ENCODE results near the gene GLI2. TPM values are rescaled to one million over a fixed set of nuclear protein-coding genes. Genes with fewer than 3 reads are reported as not detected.

The GLI2 gene
- total RNA-seq, result 2.2 TPM
- long read RNA-seq, result 0 reads

GRCh38 chr2:120735746-120736170, at the start of gene GLI2:
TSS of gene GLI2 (plus strand) at chr2:120735868. CDS start at chr2:120797321, 61,453 bp downstream.
- intact Hi-C loops (cut with DNase I), result loop anchor here (1.0 to 10.0 kb wide), 4 partner anchors 89 to 335 kb away; no protein-coding TSS in a partner anchor
- peak; percentile 87 for ATAC-seq
- DNase-seq (ENCODE audit: missing footprints), result peak; percentile 85

GRCh38 chr2:120685974-120686297, 49.7 kb upstream of the GLI2 start:
- DNase-seq (ENCODE audit: missing footprints) (no peak), ATAC-seq (no peak)
- intact Hi-C loops (cut with DNase I), result loop anchor here (10.0 kb wide), 1 partner anchor 581 kb away; no protein-coding TSS in a partner anchor

- intact Hi-C loops (cut with DNase I), result loop anchor here (10.0 kb wide), 1 partner anchor 582 kb away; no protein-coding TSS in a partner anchor
- no peak for DNase-seq (ENCODE audit: missing footprints)
- no peak for ATAC-seq
These were observed 49.0 kb upstream of the GLI2 start for GRCh38 chr2:120686511-120687168.

- no peak for ATAC-seq
- no peak for DNase-seq (ENCODE audit: missing footprints)
- intact Hi-C loops (cut with DNase I), result loop anchor here (10.0 kb wide), 1 partner anchor 582 kb away; no protein-coding TSS in a partner anchor
These were observed 48.5 kb upstream of the GLI2 start for GRCh38 chr2:120687210-120687609.

DNA sequence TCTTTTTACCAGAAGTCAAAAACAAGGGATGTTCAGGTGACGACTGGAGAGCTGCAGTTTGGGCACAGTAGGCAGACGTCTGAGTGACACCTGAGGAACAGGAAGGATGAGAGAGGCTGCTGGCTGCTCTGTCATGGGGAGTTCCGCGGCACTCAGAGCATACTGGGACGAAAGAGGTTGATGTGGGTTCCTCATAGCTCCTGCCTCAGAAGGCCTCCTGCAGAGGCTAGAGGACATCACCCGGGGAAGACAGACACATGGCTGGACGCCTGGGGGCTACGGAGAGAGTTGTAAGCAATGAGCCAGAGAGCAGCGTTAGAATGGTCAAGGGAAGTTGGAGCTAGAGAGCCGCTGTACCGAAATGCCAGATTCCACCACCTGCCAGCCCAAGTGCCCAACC, 45.1 kb upstream of the GLI2 start:
- ATAC-seq (no peak), DNase-seq (ENCODE audit: missing footprints) (no peak)
- intact Hi-C loops (cut with DNase I), result no loop called here

- ATAC-seq (no peak), DNase-seq (ENCODE audit: missing footprints) (no peak)
- intact Hi-C loops (cut with DNase I), result no loop called here
These were observed 44.3 kb upstream of the GLI2 start for GRCh38 chr2:120691410-120691809.

DNA sequence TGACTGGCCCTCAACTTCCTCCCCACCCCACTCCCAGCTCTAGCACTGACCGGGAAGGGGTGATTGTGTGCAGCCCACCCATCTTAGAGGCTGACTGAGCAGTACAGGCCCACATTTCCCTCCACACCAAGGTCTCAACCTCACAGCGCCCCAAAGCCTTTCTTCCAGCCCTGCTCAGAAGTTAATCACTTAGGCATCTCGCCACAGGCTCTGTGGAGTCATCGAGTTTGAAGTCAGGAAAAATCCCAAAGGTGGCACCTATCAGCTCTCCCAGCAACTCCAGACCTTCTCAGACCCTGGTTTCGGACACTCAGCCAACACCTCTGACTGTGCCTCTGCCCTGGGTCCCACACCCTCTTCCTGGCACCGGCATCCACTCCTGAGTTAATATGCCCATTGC, 43.0 kb upstream of the GLI2 start:
- intact Hi-C loops (cut with DNase I), result no loop called here

DNA sequence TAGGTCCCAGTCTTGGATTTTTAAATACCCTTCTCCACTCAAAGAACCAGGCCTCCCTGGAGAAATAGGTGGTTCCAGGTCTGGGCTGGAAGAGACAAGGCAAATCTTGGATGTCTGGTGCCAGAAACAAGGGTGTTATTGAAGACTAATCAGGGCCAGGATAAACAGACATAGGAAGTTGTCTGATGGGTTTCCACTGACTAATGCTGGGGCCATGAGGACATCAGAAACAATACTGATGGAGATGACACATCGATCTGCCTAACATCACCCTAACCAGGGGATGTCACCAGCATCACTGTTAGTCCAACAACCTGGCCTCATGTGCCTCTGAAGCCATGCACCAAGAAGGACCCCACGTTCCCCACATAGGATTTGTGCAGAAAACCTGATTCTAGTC, 42.5 kb upstream of the GLI2 start:
- ATAC-seq (no peak), DNase-seq (ENCODE audit: missing footprints) (no peak)

More for the DNA sequence above, 43.0 kb upstream of the GLI2 start:
- ATAC-seq (no peak), DNase-seq (ENCODE audit: missing footprints) (no peak)

DNA sequence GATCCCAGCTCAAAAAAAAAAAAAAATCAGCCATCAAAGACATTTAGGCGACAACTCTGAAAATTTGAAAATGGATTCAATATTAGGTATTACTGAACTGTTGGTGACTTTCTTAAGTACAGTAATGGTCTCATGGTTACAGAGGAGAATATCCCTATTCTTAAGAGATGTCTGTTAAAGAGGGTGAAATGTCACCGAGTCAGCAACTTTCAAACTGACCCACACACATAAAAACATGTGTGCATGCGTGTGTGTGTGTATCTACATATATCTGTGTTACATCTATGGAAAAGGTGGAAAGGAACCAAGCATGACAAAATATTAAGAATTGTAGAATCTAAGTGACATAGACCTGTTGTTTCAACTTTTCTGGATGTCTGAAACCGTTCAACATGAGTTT, 41.6 kb upstream of the GLI2 start:
- DNase-seq (ENCODE audit: missing footprints) (no peak), ATAC-seq (no peak)
- intact Hi-C loops (cut with DNase I), result no loop called here

More for the DNA sequence above, 42.5 kb upstream of the GLI2 start:
- intact Hi-C loops (cut with DNase I), result no loop called here

DNA sequence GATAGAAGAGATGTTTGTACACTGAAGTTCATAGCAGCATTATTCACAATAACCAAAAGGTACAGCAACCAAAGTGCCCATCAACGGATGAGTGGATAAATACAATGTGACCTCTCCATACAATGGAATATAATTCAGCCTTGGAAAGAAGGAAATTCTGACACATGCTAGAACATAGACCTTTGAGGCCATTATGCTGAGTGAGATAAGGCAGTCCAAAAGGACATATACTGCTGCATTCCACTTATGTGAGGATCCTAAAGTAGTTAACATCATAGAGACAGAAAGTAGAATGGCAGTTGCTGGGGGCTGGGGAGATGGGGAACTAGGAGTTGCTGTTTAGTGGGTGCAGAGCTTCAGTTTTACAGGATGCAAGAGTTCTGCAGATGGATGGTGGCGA, 38.2 kb upstream of the GLI2 start:
- DNase-seq (ENCODE audit: missing footprints) (no peak), ATAC-seq (no peak)
- intact Hi-C loops (cut with DNase I), result no loop called here

GRCh38 chr2:120699292-120699691, 36.4 kb upstream of the GLI2 start:
- DNase-seq (ENCODE audit: missing footprints) (no peak), ATAC-seq (no peak)
- intact Hi-C loops (cut with DNase I), result no loop called here

GRCh38 chr2:120700659-120701058, 35.0 kb upstream of the GLI2 start:
- ATAC-seq (no peak), DNase-seq (ENCODE audit: missing footprints) (no peak)

DNA sequence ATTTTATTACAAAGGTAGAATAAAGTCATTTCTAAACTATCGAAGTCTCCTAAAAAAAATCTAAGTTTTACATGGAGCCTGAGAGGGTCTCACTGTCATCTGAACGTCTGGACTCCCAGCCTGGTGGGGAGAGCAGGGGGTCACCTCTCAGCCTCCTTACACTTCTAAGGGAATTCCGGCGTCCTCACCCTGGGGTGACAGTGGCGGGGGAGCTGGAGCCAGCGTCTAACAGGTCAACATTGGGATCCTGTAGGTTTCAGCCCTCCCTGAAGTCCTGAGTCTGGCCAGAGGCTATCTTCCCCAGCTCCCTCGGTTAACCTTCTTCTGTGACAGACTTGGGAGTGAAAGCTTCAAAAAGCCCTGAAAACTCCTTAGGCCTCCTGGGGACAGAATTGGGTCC, 34.6 kb upstream of the GLI2 start:
- ATAC-seq (no peak), DNase-seq (ENCODE audit: missing footprints) (no peak)
- intact Hi-C loops (cut with DNase I), result no loop called here

More at GRCh38 chr2:120700659-120701058, 35.0 kb upstream of the GLI2 start:
- intact Hi-C loops (cut with DNase I), result no loop called here

DNA sequence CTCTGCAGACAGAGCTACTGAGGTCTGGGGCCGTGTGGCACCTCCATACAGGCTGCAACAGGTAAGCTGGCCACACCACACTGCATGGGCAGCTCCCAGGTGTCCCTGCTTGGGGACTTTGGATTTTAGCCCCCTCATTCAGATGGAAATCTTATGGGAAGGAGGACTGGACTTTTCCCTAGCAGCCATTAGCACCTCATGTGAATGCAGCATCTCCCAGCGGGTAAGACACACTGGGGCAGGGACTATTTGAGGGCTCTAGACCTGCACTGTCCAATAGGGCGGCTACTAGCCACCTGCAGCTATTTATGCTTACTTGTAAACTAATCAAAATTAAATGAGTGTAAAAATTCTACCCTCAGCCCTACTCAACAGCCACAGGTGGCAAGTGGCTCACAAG, 34.2 kb upstream of the GLI2 start:
- DNase-seq (ENCODE audit: missing footprints) (no peak), ATAC-seq (no peak)
- intact Hi-C loops (cut with DNase I), result no loop called here

GRCh38 chr2:120702061-120702460, 33.6 kb upstream of the GLI2 start:
- intact Hi-C loops (cut with DNase I), result no loop called here
- no peak for DNase-seq (ENCODE audit: missing footprints)
- ATAC-seq, result peak; percentile 35

DNA sequence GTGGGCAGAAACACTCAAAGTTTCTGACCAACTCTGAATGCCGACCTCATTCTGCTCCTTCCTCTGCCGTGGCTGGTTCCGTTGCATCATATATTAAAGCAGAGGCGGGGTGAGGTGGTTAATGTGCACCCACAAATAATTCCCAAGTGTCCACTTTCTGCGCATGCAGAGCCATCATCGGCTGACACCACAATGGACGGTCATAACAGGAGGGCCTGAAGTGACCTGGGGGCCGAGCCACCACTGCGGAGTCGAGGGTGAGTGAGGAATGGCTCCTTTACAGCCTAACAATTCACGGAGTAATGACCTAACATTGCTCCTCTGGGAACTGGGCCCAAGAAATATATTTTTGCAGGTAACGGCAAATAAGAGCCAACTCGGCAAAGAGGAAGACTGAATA, 32.9 kb upstream of the GLI2 start:
- no peak for DNase-seq (ENCODE audit: missing footprints)
- intact Hi-C loops (cut with DNase I), result no loop called here

GRCh38 chr2:120703330-120703994, 32.2 kb upstream of the GLI2 start:
- ATAC-seq, result no peak
- intact Hi-C loops (cut with DNase I), result no loop called here
- DNase-seq (ENCODE audit: missing footprints), result no peak

More for the DNA sequence above, 32.9 kb upstream of the GLI2 start:
- no peak for ATAC-seq

DNA sequence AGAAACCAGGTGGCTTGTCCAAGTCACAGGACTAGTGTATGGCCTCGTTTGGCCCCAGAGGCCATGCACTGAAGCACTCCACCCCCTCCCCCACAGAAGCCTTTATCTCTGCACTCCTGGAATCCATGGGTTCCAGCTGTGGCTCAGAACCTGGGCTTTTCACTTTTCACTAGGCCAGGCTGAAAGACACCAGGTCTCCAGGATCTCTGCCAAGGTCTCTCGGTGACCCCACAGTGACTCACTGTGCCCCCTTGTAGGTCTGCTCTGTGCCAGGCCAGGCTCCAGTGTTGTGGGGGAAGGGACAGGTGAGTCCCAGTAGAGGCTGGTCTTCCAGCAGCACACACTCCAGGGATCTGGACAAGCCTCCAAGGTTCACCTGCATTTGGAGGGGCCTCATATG, 31.0 kb upstream of the GLI2 start:
- intact Hi-C loops (cut with DNase I), result no loop called here
- DNase-seq (ENCODE audit: missing footprints), result no peak
- ATAC-seq, result no peak

- no peak for ATAC-seq
- intact Hi-C loops (cut with DNase I), result no loop called here
- DNase-seq (ENCODE audit: missing footprints), result no peak
These were observed 27.9 kb upstream of the GLI2 start for GRCh38 chr2:120707816-120708215.

- peak; percentile 59 for DNase-seq (ENCODE audit: missing footprints)
- ATAC-seq, result no peak
- intact Hi-C loops (cut with DNase I), result no loop called here
These were observed 26.6 kb upstream of the GLI2 start for GRCh38 chr2:120708944-120709607.

All from Right ventricle myocardium inferior (tissue), 1 donor.